HG02938 (cell line): Measurements from ENCODE around the gene TJAP1.
"Not testable (repeated sequence)": the region's sequence is repeated elsewhere in the genome, so short reads cannot be mapped to it uniquely, and the experiment has no call there.

ENCODE experiments used
- ATAC-seq: cut with Tn5 transposase; IDR thresholded peaks from one replicate; pipeline ENCODE4 v1.9.1; 2021; ENCODE audit warnings: mild to moderate bottlenecking, moderate library complexity; ENCODE audit not compliant: unreplicated experiment

TJAP1 gene

DNA sequence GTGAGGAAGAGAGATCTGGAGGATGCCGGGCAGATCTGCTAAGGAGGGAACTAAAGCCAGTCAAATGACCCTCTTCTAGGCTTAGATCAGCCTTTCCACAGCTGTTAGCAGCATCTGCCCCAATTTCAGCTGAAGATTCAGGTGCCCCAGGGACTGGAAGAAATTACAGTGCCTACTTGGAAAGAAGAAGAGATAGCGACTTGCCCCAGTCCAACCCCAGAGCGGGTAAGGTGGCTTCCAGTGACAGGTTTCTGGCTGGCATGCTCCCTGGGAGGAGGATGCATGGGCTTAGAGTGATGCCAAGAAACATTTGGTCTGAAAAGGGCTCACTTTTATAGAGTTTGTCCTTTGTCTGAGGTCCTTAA, 620 bp downstream of the TJAP1 start:
- peak; percentile 19 for ATAC-seq

DNA sequence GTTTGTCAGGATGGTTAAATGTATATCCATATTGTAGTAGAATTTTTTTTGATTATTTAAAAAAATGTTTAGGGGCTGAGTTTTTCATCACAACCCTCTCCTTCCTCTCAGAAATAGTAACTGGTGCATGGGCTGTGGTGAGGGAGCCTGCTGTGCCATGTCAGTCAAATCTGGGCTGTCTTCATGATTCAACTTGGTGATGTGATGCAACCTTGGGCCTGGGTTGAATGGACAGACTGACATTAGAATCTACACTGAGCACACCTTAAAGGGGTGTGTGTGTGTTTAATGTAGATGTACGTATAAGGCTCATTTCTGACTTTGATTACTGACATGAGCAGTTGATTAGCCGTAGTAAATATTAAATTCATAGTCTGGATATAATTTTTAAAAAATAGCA, 3.7 kb downstream of the TJAP1 start:
- ATAC-seq, result no peak

DNA sequence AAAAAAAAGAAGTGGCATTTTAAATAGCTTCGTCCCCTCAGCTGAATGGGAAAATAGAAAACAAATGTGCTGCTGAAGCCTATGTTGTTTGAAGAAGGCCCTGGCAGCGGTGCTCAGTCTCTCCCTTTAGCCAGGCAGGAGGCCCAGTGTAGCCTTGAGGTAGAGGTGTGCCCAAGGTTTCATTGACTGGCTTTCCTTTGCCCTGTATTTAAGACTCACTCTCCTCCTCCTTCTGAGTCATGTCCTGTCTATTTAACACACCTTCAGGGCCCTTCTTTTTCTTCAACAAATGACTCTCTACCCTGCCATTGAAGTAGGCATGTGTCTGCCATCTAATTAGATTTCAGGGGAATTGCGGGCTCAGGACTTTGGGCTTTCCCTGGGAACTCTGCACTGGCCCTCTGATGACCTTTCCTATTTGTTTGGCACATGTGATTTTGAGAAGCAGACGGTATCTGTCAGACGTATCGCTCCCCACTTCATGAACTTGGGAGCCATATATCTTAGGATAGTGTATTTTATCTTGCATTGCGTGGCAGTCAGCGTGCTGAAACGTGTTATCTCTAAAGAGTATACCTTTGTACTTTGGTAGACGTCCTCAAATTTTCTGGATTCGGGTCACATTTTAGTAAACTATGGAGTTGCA, 4.3 kb downstream of the TJAP1 start:
- no peak for ATAC-seq

DNA sequence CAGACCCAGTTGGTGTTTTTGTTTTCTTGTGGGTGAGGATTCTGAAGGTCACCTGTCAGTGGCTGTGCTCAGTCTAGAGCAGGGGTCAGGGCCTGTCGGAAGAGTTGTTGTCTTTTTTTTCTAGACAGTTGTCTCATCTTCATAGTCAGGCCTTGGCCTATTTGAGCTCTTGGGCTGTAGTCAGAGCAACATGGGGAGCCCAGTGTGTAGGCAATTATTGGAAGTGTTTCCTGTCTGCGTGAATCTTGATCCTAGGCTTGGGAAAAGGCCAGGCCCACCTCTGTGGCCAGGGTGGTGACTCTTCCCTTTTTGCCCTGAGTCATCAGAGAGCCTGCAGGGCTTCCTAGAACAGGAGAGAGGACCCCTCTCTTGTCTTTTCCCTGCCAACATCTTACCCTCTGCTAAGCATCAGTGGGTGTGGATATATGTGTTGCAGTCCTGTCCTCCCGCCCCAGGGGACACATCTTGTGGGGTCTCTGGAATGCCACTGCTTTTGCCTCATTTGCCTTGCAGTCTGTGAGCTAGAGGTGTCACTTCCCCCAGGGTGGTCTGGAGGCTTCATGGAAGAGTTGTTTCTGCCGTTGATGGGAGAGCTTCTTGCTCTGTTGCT, 11.4 kb downstream of the TJAP1 start:
- no peak for ATAC-seq

DNA sequence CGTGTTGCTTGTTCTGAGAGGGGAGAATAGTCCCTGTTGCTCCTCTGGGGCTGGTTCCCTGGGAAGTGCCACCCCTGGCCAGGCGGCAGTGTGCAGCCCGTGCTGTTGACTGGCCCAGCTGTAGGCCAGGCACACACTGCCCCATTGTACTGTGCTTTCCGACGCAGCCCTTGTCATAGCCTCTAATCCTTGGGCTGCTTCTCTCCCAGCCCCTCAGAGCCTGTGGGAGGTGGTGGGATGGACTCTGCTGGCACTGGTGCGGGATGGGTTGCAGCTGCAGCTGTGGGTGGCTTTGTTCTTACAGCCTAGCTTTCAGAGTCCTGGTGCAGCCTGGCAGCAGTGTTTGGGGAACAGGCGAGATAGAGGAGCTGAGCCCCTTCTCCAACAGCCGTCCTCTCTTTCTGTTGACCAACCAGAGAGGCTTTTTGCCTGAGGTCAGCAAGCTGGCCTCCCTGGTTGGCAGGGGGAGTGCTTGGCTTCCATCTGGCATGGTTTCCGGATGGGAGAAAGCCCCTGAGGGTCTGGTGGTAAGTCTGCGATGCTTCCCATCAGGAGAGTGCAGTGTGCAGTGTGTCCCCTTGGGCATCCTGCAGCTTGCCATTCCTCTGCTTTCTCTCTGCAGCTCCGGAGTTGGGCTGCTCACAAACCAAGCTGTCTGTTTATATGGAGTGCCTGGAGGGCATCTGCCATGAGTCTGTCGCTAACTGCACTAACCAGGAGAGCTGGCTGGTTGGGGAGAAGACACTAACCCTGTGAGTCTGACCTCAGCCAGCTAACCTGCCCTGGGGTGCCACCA, 12.1 kb downstream of the TJAP1 start:
- no peak for ATAC-seq

DNA sequence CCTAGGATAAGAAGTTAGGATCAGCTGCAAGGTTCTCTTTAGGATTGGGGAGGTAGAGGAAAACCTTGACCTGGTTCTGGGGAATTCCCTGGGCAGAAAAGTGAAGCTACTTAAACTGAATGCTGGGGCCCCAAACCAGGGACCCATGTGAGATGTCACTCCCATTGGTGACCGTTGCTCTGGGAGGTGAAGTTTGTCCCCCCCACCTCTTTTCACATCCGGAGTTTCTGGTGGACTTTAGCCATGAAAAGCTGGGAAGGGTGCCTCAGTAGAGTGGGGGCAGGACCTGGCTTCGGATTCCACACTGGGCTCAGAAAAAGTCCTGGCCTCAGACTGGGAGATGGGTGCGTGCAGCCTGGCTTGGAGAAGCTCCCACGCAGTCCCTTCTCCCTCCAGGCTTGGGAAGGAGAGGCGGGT, 13.2 kb downstream of the TJAP1 start:
- ATAC-seq, result no peak

DNA sequence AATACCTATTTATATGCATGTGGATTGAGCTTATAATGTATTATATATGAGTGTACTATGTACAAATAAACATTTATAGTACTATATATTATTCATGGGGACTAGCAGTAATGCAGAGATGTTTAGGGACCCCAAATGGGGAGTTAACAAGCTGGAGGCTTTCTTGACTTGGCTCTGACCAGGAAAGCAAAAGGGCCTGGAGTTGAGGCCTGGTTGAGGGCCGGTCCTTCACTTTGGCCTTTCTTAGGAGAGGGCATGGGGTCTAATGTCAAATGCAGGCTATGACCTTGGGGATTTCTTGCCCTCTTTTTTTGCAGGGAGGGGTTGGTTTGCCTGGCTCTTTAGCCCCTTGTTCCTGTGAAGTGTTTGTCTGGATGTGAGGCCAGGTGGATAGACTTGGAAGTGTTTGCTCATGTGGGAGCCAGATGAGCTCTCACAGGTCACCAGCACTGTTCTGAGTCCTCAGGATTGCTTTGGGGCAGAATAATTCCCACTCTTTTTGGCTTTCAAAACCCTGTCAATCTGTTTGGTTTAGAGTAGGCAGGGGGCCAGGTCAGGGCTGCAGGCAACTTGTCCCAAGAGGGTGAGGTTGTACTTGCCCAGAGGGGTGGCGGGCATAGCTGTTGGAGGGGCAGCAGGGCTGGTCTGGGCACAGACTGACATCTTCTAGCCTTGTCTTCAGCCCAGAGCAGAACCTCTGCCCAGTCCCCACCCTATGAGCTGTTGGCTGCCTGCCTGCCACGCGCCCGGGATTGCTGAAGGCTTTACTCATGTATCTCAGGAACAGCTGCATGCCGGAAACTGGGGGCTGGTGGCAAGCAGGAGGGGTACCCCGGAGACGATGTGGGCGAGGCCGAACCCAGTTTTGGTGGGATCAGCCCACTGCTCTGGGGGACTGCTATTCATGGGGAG, 14.6 kb downstream of the TJAP1 start:
- ATAC-seq, result no peak

DNA sequence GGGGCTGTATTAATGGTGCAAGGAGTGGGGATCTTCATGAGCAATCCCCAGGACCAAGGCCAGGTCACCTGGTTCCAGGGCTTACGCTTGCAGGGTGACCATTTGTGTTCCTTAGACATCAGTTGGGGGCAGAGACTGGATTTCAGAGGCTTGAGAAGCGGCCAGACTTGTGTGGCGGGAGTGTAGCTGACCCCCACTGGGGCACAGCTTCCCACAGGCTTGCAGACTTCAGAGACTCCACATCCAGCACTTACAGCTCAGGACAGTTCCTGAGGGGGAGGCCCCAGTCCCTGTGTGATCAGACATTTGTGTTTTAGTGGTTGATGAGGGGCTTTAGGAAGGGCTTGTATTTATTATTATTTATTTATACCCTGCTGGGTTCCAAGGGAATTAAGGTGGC, 15.3 kb downstream of the TJAP1 start:
- ATAC-seq, result no peak

DNA sequence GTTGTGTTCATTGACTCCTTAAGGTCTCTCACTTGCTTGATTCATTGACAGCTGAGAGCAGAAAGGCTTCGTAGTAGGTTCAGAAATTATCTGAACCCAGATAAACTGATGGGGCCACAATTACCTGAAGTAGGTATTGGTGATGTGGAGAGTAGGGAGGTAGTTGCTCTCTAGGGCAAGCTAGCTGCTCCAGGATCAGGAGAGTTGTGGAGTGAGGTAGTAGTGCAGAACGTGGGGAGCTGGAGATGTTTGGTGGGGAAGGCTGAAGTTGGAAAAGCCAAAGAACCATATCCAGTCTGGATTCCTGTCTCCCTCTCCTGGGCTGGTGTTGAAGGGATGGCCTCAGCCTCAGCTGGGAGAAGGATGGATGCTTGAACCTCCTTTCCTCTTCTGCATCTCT, 15.9 kb downstream of the TJAP1 start:
- no peak for ATAC-seq

DNA sequence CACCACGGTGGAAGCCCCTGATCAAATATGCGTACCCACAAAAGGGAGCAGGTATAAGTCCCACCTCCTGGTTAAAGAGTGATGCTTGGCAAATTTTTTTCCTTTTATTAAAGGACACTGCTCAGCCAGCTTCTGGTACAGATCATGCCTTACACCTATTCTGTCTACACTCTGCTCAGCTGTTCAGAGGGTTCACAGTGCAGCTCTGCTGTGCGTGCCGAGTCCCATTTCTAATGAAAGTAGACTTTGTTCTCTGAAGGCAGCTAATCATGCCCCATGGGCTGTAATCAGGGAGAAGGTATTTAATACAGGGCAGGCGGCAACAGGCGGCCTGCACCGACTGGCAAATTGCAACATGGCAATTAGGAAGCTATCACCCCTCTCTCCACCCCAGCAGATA, 16.5 kb downstream of the TJAP1 start:
- ATAC-seq, result no peak

DNA sequence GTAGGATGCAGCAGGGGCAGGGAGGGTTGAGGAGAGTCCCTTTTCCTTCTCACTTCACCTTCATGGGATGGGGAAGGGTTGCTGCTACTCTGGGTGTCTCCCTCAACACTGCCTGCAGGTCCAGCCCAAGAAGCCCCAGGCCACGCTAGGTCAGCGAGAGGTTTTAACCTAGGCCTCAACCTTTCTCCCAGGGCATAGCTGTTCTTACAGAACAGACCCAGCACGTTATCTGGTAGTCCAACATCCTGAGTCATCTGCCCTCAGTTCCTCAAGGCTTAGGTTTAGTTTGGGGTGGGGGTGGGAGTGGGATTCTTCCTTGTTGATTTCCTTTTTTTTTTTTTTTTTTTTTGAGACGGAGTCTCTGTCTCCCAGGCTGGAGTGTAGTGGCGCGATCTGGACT, 17.0 kb downstream of the TJAP1 start:
- ATAC-seq, result no peak

DNA sequence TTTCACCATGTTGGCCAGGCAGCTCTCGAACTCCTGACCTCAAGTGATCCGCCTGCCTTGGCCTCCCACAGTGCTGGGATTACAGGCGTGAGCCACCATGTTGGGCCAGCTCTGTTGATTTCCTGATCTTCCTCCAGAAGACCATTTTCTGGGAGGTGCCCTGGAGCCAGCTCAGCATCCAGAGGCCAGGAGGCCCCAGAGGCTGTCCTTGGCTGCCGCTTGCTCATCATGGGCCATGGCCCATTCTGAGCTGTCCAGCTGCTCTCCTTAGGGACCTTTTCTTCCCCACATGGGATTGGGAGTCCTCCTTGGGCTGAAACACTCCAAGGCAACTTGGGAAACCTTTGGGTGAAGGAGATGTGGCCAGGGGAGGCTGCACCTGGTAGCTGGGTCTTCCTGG, 17.4 kb downstream of the TJAP1 start:
- no peak for ATAC-seq

DNA sequence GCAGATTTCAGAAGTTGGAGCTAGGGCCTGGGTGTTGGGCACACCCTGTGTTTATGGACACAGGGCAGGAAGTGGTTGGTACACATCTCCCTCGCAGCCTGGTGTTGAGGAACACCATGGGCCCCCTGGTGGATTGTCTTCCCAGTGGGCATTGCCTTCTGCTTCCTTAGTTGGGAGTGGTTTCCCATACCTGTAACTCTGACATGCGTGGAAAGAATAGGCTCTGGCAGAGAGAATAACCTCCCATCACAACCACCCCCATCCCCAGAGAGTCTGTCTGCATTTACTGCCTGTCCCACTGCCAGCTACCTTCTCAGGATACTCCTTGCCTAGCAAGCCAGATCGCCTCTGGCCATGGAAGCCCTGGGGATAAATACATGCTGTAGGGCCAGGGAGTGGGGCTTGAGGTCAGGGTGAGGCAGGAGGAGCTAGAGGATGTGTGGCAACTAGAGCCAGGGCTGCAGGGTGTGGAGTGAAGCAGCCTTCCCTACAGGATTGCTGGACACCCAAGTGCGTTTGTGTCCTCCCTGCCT, 18.1 kb downstream of the TJAP1 start:
- ATAC-seq, result no peak

DNA sequence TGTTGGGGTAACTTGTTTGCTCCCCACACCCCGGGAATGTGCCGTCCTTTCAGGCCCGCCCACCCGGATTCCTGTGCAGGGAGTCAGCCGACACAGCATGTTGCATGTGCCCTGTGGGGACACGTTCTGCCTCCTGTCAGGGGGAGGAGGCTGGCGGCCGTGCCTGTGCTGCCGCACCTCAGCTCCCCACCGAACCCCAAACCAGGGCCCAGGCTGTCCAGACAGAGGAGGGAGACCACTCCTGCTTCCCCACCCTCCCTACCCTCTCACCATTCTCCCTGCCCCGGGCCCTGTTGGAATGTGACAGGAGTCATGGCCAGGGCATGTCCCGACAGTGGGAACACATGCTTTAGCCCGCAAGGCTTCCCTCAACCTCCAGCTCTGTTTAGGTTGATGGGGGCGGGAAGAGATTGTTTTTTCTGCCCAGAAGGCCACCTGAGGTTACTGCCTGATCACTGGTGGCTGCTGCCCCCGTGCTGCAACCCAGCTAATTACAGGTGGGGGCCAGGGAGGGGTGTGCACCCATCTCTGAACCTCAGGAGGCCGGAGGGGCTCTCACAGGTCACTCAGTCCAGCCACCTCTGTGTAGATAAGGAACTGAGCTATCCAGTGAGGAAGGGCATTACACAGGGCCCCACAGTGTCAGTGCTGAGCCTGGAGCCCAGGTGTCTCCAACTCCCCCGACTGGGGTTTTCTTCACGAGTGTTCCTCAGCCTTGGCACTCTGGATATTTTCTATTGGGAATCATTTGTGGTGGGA, 19.2 kb downstream of the TJAP1 start:
- ATAC-seq, result no peak

DNA sequence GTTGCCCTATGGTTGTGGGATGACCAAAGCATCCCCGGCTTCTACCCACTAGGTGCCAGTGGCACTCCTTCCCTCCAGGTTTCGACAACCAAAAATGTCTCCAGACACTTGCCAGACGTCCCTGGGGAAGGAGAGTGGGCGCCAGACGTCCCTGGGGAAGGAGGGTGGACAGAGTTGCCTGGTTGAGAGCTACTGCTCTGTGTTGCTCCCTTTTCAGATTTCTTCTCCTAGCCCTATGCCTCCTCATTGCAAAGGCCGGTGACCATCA, 19.7 kb downstream of the TJAP1 start:
- no peak for ATAC-seq

DNA sequence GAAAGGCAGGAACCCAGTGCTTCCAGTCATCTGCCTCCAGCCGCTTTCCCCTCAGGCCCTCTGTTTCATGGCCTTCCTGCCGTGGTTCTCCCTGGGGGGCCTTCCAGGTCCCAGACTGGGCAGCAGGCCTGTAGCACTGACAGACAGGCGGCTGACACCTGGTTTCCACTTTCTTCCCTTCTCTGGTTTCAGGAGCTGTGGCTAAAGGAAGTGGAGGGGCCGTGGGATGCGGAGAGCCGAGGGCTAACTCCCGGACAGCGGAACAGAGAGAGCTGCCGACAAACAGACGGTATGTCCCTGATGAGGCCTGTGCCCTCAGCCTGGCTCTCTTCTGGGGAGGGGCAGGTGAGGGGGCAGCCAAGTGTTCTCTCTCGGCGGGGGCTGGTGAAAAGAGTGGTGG, 20.3 kb downstream of the TJAP1 start:
- ATAC-seq, result no peak

DNA sequence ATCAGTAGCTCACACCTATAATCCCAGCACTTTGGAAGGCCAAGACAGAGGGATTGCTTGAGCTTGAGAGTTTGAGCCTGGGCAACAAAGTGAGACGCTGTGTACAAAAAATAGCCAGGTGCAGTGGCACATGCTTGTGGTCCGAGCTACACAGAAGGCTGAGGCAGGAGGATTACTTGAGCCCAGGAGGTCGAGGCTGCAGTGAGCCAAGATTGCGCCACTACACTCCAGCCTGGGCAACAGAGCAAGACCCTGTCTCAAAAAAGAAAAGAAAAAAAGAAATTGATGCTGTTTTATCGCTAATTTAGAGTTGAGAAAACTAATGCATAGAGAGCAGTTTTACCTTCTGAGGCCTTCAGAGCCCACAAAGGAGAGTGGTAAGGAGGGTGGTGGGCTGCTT, 20.9 kb downstream of the TJAP1 start:
- ATAC-seq, result not testable (repeated sequence)

DNA sequence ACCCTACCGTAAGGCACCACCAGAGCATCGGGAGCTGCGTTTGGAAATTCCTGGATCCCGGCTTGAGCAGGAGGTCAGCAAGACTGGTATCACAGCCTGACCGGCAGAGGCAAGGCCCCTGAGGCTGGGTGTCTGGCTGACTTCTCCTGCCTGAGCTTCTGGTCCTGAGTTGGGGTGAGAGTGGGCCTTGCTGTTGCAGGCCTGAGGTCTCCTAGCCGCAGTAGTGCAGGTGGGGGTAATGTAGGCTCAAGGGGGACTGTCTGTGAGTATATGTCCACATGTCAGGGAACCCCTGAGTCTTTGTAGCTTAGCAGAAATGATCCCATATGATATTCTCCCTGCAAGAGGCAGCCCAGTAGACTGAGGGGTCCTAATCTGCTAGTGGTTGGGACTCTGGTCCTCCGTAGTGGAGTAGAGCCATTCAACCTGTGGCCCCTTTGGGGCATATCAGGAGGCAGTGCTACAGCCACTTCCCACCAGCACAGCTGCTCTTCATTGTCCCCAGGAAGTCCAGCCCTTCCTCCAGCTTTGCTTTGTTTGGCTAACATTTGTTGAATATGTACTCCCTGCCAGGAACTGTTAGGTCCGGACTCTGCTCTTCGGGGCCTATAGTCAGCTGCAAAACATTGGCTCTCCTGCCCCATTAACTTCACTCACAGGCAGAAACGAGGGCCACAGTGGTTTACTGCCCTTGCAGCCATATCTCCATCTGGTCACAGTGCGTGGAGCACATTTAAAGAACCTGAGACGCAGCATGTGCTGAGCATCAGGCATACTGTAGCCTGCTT, 21.9 kb downstream of the TJAP1 start:
- no peak for ATAC-seq

DNA sequence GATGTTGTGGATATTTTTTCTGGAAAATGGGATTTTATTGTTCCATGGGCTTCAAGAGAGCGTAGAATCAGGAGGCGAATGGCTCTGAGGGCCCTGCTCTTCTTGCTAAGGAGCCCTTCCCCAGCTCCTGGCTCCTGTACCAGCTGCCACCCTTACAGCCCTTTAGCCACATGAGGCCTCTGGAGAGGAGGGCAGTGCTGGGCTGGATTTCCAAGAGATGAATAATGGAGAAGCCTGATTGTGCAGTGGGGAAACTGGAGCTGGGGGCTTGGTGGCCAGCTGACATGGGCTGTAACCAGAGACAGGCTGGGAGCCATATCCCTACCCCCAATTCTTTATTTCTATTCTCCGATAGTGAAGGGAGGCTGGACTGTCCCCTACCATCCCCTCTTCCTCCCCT, 23.6 kb downstream of the TJAP1 start:
- no peak for ATAC-seq

DNA sequence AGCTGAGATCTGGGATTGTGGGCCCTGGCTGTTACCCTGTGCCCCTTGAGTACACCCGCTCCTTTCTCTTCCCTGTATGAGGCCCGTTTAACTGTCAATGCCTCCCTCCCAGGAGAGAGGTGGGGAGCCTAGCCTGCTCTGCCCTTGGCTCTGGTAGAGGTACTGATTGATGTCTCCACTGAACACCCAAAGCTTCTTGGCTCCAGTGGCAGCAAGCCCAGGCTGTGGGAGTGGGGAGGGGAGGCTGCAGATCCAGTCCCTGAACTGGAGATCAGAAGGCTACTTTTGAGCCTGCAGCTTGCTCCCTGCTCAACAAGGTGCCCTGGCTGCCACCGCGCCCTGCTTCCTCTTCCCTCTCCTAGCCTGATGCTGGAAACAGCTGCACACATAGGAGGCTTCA, 25.3 kb downstream of the TJAP1 start:
- no peak for ATAC-seq
